Mesodermal cell (in vitro differentiated cells): ENCODE results near the gene DTHD1.

Experiments
- H3K27ac ChIP-seq: 2 replicates; pipeline ENCODE4 v1.7.0; 2013; ENCODE audit warnings: mild to moderate bottlenecking, low read depth, low read length, moderate library complexity; ENCODE audit not compliant: severe bottlenecking
- H3K36me3 ChIP-seq: 2 replicates; pipeline ENCODE4 v1.7.1; 2013; ENCODE audit warnings: mild to moderate bottlenecking, low read length, moderate library complexity; ENCODE audit not compliant: control insufficient read depth, insufficient read depth
- H3K4me1 ChIP-seq: one replicate; pipeline ENCODE4 v1.7.1; 2013; ENCODE audit warnings: mild to moderate bottlenecking, low read length; ENCODE audit not compliant: insufficient read depth, control insufficient read depth, poor library complexity, severe bottlenecking
- H3K4me3 ChIP-seq: 2 replicates; pipeline ENCODE4 v1.7.0; 2013; ENCODE audit warnings: low read length, control low read depth, mild to moderate bottlenecking; ENCODE audit not compliant: insufficient read depth, poor library complexity, severe bottlenecking; ENCODE audit errors: extremely low read depth
- H3K9me3 ChIP-seq: 2 replicates; pipeline ENCODE4 v1.7.1; 2013; ENCODE audit warnings: mild to moderate bottlenecking, low read length, moderate library complexity; ENCODE audit not compliant: control insufficient read depth
- WGBS, 2 experiments: methylation state at CpG; one replicate each; pipeline ENCODE4 v1.1.5; 2013; ENCODE audit warnings: missing lambda C conversion rate in 2 of 2; ENCODE audit not compliant: insufficient coverage in 2 of 2; 5-methylcytosine and 5-hydroxymethylcytosine counted together

DTHD1 gene

GRCh38 chr4:36292556-36293188, 11.3 kb downstream of the DTHD1 start:
- Histone ChIP-seq H3K27ac (no peak overlapping the region), H3K4me1 (no peaks in the 10 kb centered on the region), H3K9me3 (no peaks in the 10 kb centered on the region), H3K36me3 (no peaks in the 10 kb centered on the region), H3K4me3 (no peak overlapping the region)
- 72 to 100% methylated on average over 1 to 3 of the region's 7 CpGs for WGBS, 2 experiments

- WGBS, 2 experiments, result 67% methylated on average over 2 of the region's 2 CpGs; no CpG with 5 or more reads in 1 of the 2 experiments
- H3K27ac ChIP-seq, result no peak overlapping the region
- H3K36me3 ChIP-seq, result no peaks in the 10 kb centered on the region
- no peaks in the 10 kb centered on the region for H3K4me1 ChIP-seq
- H3K4me3 ChIP-seq, result no peak overlapping the region
- H3K9me3 ChIP-seq, result no peaks in the 10 kb centered on the region
Measured at GRCh38 chr4:36301127-36301526, 19.7 kb downstream of the DTHD1 start.

- no peaks in the 10 kb centered on the region for H3K4me1 ChIP-seq
- no peak overlapping the region for H3K4me3 ChIP-seq
- WGBS, 2 experiments, result 86 to 95% methylated on average over 2 of the region's 3 CpGs
- no peaks in the 10 kb centered on the region for H3K9me3 ChIP-seq
- no peaks in the 10 kb centered on the region for H3K36me3 ChIP-seq
- no peak overlapping the region for H3K27ac ChIP-seq
Measured at GRCh38 chr4:36303426-36304137, 22.2 kb downstream of the DTHD1 start.

GRCh38 chr4:36304138-36304681, 22.8 kb downstream of the DTHD1 start:
- WGBS, 2 experiments, result no CpG with 5 or more reads among the region's 1 CpG
- H3K4me3 ChIP-seq, result no peak overlapping the region
- no peak overlapping the region for H3K27ac ChIP-seq
- no peaks in the 10 kb centered on the region for H3K36me3 ChIP-seq
- no peaks in the 10 kb centered on the region for H3K9me3 ChIP-seq
- H3K4me1 ChIP-seq, result no peaks in the 10 kb centered on the region

GRCh38 chr4:36308150-36308549, 26.7 kb downstream of the DTHD1 start:
- Histone ChIP-seq H3K4me3 (no peak overlapping the region), H3K36me3 (no peaks in the 10 kb centered on the region), H3K27ac (no peak overlapping the region), H3K4me1 (no peaks in the 10 kb centered on the region), H3K9me3 (no peaks in the 10 kb centered on the region)
- no CpG with 5 or more reads among the region's 2 CpGs for WGBS, 2 experiments

GRCh38 chr4:36310216-36310615, 28.8 kb downstream of the DTHD1 start:
- Histone ChIP-seq H3K4me1 (no peaks in the 10 kb centered on the region), H3K4me3 (no peak overlapping the region), H3K27ac (no peak overlapping the region), H3K36me3 (no peaks in the 10 kb centered on the region), H3K9me3 (no peaks in the 10 kb centered on the region)
- no CpG with 5 or more reads among the region's 4 CpGs for WGBS, 2 experiments

GRCh38 chr4:36310793-36311192, 29.4 kb downstream of the DTHD1 start:
- Histone ChIP-seq H3K36me3 (no peaks in the 10 kb centered on the region), H3K4me3 (no peak overlapping the region), H3K4me1 (no peaks in the 10 kb centered on the region), H3K9me3 (no peaks in the 10 kb centered on the region), H3K27ac (no peak overlapping the region)
- WGBS, 2 experiments, result 93 to 100% methylated on average over 1 to 3 of the region's 8 CpGs

GRCh38 chr4:36312511-36312910, 31.1 kb downstream of the DTHD1 start:
- 74 to 92% methylated on average over 3 of the region's 3 CpGs for WGBS, 2 experiments
- no peaks in the 10 kb centered on the region for H3K36me3 ChIP-seq
- H3K9me3 ChIP-seq, result no peaks in the 10 kb centered on the region
- no peak overlapping the region for H3K27ac ChIP-seq
- H3K4me1 ChIP-seq, result no peaks in the 10 kb centered on the region
- no peak overlapping the region for H3K4me3 ChIP-seq

GRCh38 chr4:36313301-36313700, 31.9 kb downstream of the DTHD1 start:
- H3K4me1 ChIP-seq, result no peaks in the 10 kb centered on the region
- H3K4me3 ChIP-seq, result no peak overlapping the region
- H3K27ac ChIP-seq, result no peak overlapping the region
- no peaks in the 10 kb centered on the region for H3K9me3 ChIP-seq
- no peaks in the 10 kb centered on the region for H3K36me3 ChIP-seq

GRCh38 chr4:36313703-36314102, 32.3 kb downstream of the DTHD1 start:
- Histone ChIP-seq H3K27ac (no peak overlapping the region), H3K4me3 (no peak overlapping the region), H3K4me1 (no peaks in the 10 kb centered on the region), H3K36me3 (no peaks in the 10 kb centered on the region), H3K9me3 (no peaks in the 10 kb centered on the region)
- WGBS, 2 experiments, result no CpG with 5 or more reads among the region's 1 CpG

- Histone ChIP-seq H3K36me3 (no peaks in the 10 kb centered on the region), H3K27ac (no peak overlapping the region), H3K4me1 (no peaks in the 10 kb centered on the region), H3K9me3 (no peaks in the 10 kb centered on the region), H3K4me3 (no peak overlapping the region)
Measured at GRCh38 chr4:36316607-36317006, 35.2 kb downstream of the DTHD1 start.
